Stomach (tissue), 9 donors: ENCODE data around the gene CORO7. TPM values are rescaled to one million over a fixed set of nuclear protein-coding genes. Genes with fewer than 3 reads are reported as not detected.
"Not testable (repeated sequence)": the region's sequence is repeated elsewhere in the genome, so short reads cannot be mapped to it uniquely, and the experiment has no call there.

Source experiments
- DNase-seq, 2 donors: peaks; one replicate each; pipeline versions ENCODE4 v3.0.0 to v3.0.0-alpha.2; 2013 to 2019
- H3K27ac ChIP-seq, 5 donors: fragments of 200-600 bp in 4 of 5; sonication (generic) in 4 of 5; one replicate each; pipeline ENCODE4 v1.5.1; 2013 to 2019; ENCODE audit warnings: mild to moderate bottlenecking in 1 of 5, moderate library complexity in 1 of 5
- H3K27me3 ChIP-seq, 3 donors: fragments of 200-600 bp; sonication (generic); one replicate each; pipeline ENCODE4 v1.5.1; 2017 to 2019; ENCODE audit warnings: mixed run types in 1 of 3
- H3K36me3 ChIP-seq, 4 donors: fragments of 200-600 bp; sonication (generic); 1 replicate in 3 of 4; 2 replicates in 1 of 4; pipeline ENCODE4 v1.5.1; 2016 to 2019
- H3K4me1 ChIP-seq, 4 donors: fragments of 200-600 bp; sonication (generic); one replicate each; pipeline ENCODE4 v1.5.1; 2016 to 2019
- H3K4me3 ChIP-seq, 4 donors: fragments of 200-600 bp; sonication (generic) in 3 of 4; one replicate each; pipeline ENCODE4 v1.5.1; 2016 to 2019; ENCODE audit warnings: mild to moderate bottlenecking in 1 of 4
- H3K9me3 ChIP-seq, 4 donors: fragments of 200-600 bp; sonication (generic); one replicate each; pipeline ENCODE4 v1.5.1; 2016 to 2019
- EP300 ChIP-seq: sonication (generic); formaldehyde crosslinking; IDR thresholded peaks from one replicate; pipeline ENCODE4 v1.6.1; 2017; ENCODE audit warnings: antibody characterized with exemption
- POLR2A ChIP-seq, 4 donors: fragments of 450-650 bp; IDR thresholded peaks; one replicate each; pipeline ENCODE4 v1.6.1; 2016; ENCODE audit warnings: antibody characterized with exemption in 4 of 4, control low read depth in 2 of 4, mild to moderate bottlenecking in 1 of 4, moderate library complexity in 1 of 4
- POLR2AphosphoS5 ChIP-seq, 3 donors: sonication (generic); formaldehyde crosslinking; IDR thresholded peaks; one replicate each; pipeline ENCODE4 v1.6.1; 2016; ENCODE audit warnings: antibody characterized with exemption in 3 of 3
- WGBS, 5 donors: extraction: QIAGEN DNeasy Blood & Tissue Kit in 3 of 5; methylation state at CpG; one replicate each; pipeline versions ENCODE4 v1.1.5 to v1.1.7; 2013 to 2018; 5-methylcytosine and 5-hydroxymethylcytosine counted together
- intact Hi-C: fragments of 100-400 bp; cut with DNase I; formaldehyde crosslinking; loops from one replicate; pipeline ENCODE4 v1.15.1; 2023; ENCODE audit warnings: low total_unique reads
- polyA plus RNA-seq, 3 donors: library from polyadenylated mRNA; stranded (reverse); fragments of 200-250 nt; gene quantifications; one replicate each; pipeline ENCODE4 v1.2.3, GENCODE V29; 2013
- total RNA-seq, 5 donors: library from RNA; depleted of rRNA; stranded (reverse); fragments of >200 nt; gene quantifications; one replicate each; pipeline versions ENCODE4 v1.1.0 to v1.2.3, GENCODE V29; 2014 to 2016
- TF ChIP-seq, protein P1 (sequence below), 7 experiments: fragments of 450-650 bp in 4 of 7; fragments of 200-600 bp in 3 of 7; sonication (generic) in 3 of 7; IDR thresholded peaks; one replicate each; pipeline ENCODE4 v1.5.1; 2016 to 2019; ENCODE audit warnings: antibody characterized with exemption in 7 of 7, control low read depth in 2 of 7, mild to moderate bottlenecking in 1 of 7
- donor health status: healthy with polysubstance abuse.
- donor health status: Bipolar disorder and iron deficiency.
- donor health status: healthy.

CORO7 gene
- total and polyA plus RNA-seq, 8 donors, result 12.5 to 173 (median 17.3) TPM

DNA sequence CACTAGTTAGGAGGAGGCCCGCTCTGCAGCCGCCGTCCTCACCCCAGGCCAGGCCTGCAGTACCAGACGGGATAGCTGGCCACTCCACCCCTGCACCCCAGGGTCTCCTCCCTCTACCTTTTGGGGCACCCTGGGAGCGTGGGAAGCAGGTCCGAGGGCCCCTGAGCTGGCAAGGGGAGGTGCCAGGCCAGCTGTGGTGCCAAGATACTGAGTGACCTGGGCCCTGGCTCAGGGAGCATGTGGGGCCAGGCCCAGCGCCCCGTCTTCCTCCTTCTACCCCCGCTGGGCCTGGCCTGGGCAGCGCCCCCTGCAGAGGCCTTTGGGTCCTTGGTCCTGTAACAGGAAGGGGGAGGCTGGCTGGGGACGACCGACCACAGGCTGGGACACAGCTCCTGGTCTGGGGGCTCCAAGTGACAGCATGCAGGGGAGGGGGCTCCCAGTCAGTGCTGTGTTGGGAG, 78.2 kb downstream of the CORO7 start:
- TF ChIP-seq POLR2AphosphoS5 (IDR thresholded peaks at IDR 0.05) (no peak), EP300 (no peak), POLR2A (IDR thresholded peaks at IDR 0.05) (no peak)
- TF ChIP-seq, protein P1, sequence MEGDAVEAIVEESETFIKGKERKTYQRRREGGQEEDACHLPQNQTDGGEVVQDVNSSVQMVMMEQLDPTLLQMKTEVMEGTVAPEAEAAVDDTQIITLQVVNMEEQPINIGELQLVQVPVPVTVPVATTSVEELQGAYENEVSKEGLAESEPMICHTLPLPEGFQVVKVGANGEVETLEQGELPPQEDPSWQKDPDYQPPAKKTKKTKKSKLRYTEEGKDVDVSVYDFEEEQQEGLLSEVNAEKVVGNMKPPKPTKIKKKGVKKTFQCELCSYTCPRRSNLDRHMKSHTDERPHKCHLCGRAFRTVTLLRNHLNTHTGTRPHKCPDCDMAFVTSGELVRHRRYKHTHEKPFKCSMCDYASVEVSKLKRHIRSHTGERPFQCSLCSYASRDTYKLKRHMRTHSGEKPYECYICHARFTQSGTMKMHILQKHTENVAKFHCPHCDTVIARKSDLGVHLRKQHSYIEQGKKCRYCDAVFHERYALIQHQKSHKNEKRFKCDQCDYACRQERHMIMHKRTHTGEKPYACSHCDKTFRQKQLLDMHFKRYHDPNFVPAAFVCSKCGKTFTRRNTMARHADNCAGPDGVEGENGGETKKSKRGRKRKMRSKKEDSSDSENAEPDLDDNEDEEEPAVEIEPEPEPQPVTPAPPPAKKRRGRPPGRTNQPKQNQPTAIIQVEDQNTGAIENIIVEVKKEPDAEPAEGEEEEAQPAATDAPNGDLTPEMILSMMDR (IDR thresholded peaks at IDR 0.05), result no peak
- DNase-seq, result no peak
- WGBS, 5 donors, result 76 to 92% (median 87%) methylated on average over 4 to 12 of the region's 12 CpGs
- no peak overlapping the region for H3K4me3 ChIP-seq
- H3K27ac ChIP-seq, result no peak overlapping the region
- peaks cover 0 to 28% (median 21%) of the 10 kb centered on the region in 4 donors for H3K4me1 ChIP-seq
- no peaks in the 10 kb centered on the region for H3K9me3 ChIP-seq
- H3K36me3 ChIP-seq, result peaks cover 34 to 82% (median 73%) of the 10 kb centered on the region in 4 donors
- no peaks in the 10 kb centered on the region for H3K27me3 ChIP-seq
- intact Hi-C loops, result no loop called here

DNA sequence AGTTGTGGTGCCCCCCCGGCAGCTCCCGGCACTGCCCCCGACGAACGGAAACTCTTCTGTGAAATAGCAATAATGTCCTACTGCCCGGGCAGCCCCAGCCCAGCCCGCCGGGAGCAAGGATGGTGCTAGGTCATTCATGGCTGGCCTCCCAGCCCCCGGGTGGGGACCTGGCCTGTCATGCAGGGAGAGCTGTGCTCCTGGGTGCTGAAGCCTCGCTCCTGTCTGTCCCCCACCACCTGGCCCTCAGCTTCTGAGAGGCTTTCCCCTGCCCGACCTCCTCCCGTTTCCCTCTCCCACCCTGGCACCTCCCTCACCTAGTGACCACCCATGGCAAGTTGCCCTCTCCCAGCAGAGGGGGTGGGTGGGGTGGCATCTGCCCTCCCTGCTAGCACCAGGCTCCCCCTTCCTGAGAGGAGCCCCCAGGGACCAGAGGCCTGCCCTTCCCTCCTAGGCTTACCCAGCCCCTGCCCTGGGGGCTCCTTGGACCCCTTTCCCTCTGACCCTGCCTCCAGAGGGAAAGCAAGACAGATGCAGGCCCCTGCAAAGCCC, 78.8 kb downstream of the CORO7 start:
- Histone ChIP-seq H3K4me1 (peaks cover 0 to 28% (median 19%) of the 10 kb centered on the region in 4 donors), H3K27me3 (no peaks in the 10 kb centered on the region), H3K9me3 (no peaks in the 10 kb centered on the region), H3K4me3 (no peak overlapping the region), H3K27ac (no peak overlapping the region), H3K36me3 (peaks cover 34 to 80% (median 77%) of the 10 kb centered on the region in 4 donors)
- 81 to 88% (median 82%) methylated on average over 8 to 12 of the region's 12 CpGs for WGBS, 5 donors
- intact Hi-C loops, result no loop called here
- DNase-seq, result no peak
- no peak for TF ChIP-seq POLR2A (IDR thresholded peaks at IDR 0.05)
- no peak for TF ChIP-seq POLR2AphosphoS5 (IDR thresholded peaks at IDR 0.05)
- no peak for TF ChIP-seq EP300
- TF ChIP-seq, protein P1 (IDR thresholded peaks at IDR 0.05), result no peak

DNA sequence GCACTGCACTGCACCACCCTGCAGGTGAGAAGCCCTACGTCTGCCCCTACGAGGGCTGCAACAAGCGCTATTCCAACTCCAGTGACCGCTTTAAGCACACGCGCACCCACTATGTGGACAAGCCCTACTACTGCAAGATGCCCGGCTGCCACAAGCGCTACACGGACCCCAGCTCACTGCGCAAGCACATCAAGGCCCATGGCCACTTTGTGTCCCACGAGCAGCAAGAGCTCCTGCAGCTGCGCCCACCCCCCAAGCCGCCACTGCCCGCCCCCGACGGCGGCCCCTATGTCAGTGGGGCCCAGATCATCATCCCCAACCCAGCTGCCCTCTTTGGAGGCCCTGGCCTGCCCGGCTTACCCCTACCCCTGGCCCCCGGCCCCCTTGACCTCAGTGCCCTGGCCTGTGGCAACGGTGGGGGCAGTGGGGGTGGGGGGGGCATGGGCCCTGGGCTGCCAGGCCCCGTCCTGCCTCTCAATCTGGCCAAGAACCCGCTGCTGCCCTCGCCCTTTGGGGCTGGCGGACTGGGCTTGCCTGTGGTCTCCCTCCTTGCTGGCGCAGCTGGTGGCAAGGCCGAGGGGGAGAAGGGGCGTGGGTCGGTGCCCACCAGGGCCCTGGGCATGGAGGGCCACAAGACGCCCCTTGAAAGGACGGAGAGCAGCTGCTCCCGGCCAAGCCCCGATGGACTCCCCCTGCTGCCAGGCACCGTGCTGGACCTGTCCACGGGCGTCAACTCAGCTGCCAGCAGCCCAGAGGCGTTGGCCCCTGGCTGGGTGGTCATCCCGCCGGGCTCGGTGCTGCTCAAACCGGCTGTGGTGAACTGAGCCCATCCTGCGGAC, 79.5 kb downstream of the CORO7 start:
- DNase-seq, result no peak
- intact Hi-C loops, result no loop called here
- TF ChIP-seq, protein P1 (IDR thresholded peaks at IDR 0.05), result no peak
- TF ChIP-seq EP300, result no peak
- TF ChIP-seq POLR2A (IDR thresholded peaks at IDR 0.05), result no peak
- no peak for TF ChIP-seq POLR2AphosphoS5 (IDR thresholded peaks at IDR 0.05)

DNA sequence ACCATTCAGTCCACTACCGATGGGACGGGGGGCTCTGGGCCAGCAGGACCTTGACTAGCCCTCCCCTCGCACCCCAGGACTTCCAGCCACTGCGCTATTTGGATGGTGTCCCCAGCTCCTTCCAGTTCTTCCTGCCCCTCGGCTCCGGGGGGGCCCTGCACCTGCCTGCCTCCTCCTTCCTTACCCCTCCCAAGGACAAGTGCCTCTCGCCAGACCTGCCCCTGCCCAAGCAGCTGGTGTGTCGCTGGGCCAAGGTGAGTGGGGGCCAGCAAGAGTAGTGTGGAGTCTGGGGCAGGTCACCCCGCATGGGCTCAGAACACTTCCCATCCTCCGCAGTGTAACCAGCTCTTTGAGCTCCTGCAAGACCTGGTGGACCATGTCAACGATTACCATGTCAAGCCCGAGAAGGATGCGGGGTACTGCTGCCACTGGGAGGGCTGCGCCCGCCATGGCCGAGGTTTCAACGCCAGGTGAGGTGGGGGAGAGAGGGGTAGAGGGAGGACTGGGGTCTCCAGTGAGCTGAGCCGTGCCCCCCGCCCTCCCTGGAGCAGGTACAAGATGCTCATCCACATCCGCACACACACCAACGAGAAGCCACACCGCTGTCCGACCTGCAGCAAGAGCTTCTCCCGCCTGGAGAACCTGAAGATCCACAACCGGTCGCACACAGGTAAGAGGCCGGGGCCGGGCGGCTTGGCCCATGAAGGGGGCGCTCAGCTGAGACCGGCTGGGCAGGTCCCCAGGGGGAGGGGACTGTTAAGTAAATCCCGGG, 81.5 kb downstream of the CORO7 start:
- 76 to 85% (median 82%) methylated on average over 26 to 32 of the region's 32 CpGs for WGBS, 5 donors
- Histone ChIP-seq H3K27me3 (no peaks in the 10 kb centered on the region), H3K36me3 (peaks cover 31 to 74% (median 64%) of the 10 kb centered on the region in 4 donors), H3K27ac (no peak overlapping the region), H3K4me3 (no peak overlapping the region), H3K9me3 (no peaks in the 10 kb centered on the region), H3K4me1 (peaks cover under 1 to 18% (median 12%) of the 10 kb centered on the region in 4 donors)
- intact Hi-C loops, result no loop called here
- no peak for TF ChIP-seq POLR2A (IDR thresholded peaks at IDR 0.05)
- no peak for TF ChIP-seq EP300
- no peak for TF ChIP-seq POLR2AphosphoS5 (IDR thresholded peaks at IDR 0.05)
- TF ChIP-seq, protein P1 (IDR thresholded peaks at IDR 0.05), result no peak
- peak in 1 of 2 donors; percentile 29 for DNase-seq

More for the DNA sequence above, 79.5 kb downstream of the CORO7 start:
- 86 to 96% (median 90%) methylated on average over 14 to 41 of the region's 41 CpGs for WGBS, 5 donors
- Histone ChIP-seq H3K4me3 (no peak overlapping the region), H3K9me3 (no peaks in the 10 kb centered on the region), H3K4me1 (peaks cover 0 to 28% (median 18%) of the 10 kb centered on the region in 4 donors), H3K36me3 (peaks cover 34 to 86% (median 78%) of the 10 kb centered on the region in 4 donors), H3K27me3 (no peaks in the 10 kb centered on the region), H3K27ac (no peak overlapping the region)

DNA sequence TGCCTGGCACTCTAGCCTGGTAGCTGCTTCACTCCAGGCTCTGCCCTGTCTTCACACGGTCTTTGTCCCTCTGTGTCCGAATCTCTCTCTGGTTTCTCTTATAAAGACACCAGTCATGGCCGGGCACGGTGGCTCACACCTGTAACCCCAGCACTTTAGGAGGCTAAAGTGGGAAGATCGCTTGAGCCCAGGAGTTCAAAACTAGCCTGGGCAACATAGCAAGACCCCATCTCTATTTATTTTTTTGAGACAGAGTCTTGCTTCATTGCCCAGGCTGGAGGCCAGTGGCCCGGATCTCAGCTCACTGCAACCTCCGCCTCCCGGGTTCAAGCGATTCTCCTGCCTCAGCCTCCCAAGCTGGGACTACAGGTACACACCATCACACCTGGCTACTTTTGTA, 82.7 kb downstream of the CORO7 start:
- DNase-seq, H3K9me3 ChIP-seq, H3K27me3 ChIP-seq, H3K4me3 ChIP-seq, intact Hi-C loops, H3K27ac ChIP-seq: not testable (repeated sequence)
- H3K36me3 ChIP-seq, result peaks cover 28 to 64% (median 53%) of the 10 kb centered on the region in 4 donors
- H3K4me1 ChIP-seq, result peaks cover 13 to 22% (median 17%) of the 10 kb centered on the region in 4 donors
- WGBS, 5 donors, result 84 to 93% (median 92%) methylated on average over 9 of the region's 9 CpGs
